Measurements from ENCODE around the gene ZNF491.
"Not testable (repeated sequence)": the region's sequence is repeated elsewhere in the genome, so short reads cannot be mapped to it uniquely, and the experiment has no call there.

Gene ZNF491

GRCh38 chr19:11807099-11807380 lies 8.7 kb downstream of the ZNF491 start:
- DNase-seq: no peak

DNA sequence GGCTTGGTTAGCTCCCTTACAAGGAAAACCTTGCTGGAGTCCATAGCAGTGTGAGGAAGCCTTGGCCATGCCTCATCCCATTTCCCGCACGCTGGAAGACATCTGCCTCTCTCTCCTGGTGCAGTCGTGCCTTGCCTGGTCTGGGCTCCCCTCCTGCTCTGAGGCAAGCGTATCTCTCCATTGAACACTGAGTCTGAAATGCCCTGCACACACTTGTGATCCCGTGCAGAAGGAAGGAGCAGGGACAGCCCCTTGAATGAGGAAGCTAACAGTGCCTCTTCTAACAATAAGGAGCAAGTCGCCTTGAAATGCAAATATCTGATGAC lies 15.3 kb downstream of the ZNF491 start:
- DNase-seq: peak in 1 of 2 experiments; percentile 84

DNA sequence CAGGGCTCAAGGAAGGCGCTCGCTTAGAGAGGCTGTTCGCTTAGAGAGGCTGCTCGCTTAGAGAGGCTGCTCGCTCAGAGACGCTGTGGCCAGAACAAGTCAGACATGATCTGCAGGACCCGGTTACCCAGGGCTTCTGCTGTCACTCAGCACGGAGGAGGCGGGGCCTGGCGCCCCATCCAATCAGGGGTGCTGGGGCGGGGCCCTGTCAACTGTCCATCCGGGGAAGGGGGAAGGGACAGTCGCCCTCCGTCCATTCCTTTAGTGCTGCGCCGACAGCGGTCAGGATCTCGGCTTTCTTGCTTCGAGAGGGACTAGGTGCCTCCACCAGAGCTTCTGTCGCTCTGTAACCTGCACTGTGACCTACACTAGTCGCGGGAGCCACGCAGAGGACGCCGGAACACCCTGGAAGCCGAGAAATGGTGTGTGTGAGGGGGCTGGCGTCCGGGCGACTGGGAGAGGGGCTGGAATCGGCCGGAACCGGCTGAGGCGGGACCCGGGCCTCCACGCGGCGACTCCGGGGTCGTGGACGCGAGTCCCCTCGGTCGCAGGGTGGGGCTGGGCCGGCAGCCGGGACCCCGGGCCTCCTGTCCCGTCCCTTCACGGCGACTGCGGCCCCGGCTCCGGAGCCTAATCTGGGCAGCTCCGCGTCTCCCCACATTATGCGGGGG lies 15.8 kb downstream of the ZNF491 start, which contains the start of gene ZNF440:
Gene ZNF440, plus strand, starts transcription at position 245 of the 671 bp plus-strand sequence. Its CDS starts 175 bp downstream, at position 420.
- DNase-seq: peak; percentile 87 to 90

DNA sequence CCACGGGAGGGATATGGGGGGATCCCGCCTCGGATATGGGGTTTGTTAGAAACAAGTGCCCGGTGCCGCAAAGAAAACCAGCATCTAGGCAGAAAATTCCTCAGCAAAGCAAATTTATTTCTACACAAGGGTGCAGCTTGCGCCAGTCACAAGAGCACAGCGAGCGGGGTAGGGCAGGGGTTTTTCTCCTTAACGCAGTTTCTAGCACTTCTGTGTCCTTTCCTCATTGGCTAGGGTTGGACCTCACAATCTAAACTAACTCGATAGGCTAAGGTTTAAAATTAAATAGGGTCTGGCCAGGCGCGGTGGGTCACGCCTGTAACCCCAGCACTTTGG lies 16.3 kb downstream of the ZNF491 start:
- peak in 1 of 2 experiments; percentile 8 for DNase-seq

DNA sequence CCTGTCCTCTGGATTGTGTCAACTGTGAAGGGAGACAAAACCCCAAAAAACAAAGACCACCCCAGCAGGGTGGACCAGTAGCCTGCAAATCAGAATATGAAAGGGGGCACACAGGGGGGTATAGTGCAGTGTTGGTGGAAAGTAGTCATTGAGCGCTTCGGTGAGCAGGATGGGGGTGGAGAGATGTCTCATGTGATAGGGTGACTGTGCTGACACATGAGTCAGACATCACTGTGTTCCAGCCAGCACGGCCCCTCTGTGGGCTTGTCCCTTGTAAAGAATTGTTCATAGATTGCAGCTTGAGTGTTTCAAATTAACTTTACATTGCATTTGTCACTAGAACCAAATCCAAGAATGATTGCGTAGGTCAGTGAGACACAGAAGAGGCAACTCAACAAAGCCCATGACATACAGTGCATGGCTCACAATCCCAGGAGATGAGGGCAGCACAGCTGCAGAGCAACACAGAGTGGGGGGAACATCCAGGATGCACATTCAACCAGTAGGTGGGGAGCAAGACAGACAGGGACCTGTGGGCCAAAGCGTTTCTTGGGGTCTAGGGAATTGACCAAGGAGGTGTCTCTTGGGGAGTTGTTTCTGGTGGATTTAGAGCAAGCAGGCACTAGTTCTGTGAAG lies 23.3 kb downstream of the ZNF491 start:
- DNase-seq: no peak

DNA sequence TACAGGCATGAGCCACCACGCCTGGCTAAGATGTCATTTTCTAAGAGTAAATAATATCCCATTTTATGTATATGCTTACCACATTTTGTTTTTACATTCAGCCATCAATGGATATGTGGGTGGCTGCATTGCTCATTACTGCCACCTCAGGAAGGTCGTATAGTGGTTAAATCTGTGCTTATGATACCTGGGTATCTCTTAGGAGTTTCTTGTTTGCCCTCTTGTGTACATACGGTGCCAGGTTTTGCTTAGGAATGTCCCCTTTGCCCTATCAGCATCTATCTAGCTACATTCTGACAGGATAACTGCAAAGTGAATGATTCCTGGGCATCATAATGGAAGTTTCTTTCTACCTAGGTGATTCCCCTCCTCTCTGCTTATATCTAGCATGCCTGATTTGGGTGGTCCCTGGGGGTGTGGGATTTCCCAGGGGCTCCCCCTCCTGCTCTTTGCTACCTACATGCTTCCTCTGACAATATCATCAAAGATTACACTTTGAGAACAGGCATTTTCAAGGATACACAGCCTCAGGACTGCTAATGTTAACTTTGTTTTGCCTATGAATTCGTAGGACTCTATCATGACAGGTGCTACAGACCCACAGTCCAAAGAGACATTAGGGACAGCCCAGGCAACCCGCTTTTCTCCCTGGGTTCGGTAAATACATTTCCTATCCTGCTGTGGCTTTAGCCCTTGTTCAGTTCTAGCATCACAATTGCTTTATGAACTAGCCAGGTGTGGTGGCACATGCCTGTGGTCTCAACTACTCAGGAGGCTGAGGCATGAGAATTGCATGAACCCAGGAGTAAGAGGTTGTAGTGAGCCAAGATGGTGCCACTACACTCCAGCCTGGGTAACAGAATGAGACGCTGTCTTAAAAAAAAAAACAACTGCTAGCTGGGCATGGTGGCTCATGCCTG lies 30.9 kb downstream of the ZNF491 start:
- not testable (repeated sequence) for DNase-seq

DNA sequence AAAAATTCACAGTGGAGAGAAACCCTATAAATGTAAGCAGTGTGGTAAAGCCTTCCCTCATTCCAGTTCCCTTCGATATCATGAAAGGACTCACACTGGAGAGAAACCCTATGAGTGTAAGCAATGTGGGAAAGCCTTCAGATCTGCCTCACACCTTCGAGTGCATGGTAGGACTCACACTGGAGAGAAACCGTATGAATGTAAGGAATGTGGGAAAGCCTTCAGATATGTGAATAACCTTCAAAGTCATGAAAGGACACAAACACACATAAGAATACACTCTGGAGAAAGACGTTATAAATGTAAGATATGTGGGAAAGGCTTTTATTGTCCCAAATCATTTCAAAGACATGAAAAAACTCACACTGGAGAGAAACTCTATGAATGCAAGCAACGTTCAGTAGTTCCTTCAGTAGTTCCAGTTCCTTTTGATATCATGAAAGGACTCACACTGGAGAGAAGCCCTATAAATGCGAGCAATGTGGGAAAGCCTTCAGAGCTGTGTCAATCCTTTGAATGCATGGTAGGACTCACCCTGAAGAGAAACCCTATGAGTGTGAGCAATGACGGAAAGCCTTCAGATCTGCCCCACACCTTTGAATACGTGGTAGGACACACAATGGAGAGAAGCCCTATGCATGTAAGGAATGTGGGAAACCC lies 34.1 kb downstream of the ZNF491 start:
- DNase-seq: no peak

DNA sequence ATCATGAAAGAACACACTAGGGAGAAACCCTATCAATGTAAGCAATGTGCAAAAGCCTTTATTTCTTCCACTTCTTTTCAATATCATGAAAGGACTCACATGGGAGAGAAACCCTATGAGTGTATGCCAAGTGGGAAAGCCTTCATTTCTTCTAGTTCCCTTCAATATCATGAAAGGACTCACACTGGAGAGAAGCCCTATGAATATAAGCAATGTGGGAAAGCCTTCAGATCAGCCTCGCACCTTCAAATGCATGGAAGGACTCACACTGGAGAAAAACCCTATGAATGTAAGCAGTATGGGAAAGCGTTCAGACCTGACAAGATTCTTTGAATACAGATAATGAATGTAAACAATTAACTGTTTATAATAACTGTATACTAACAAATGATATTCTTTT lies 35.2 kb downstream of the ZNF491 start:
- DNase-seq: no peak

DNA sequence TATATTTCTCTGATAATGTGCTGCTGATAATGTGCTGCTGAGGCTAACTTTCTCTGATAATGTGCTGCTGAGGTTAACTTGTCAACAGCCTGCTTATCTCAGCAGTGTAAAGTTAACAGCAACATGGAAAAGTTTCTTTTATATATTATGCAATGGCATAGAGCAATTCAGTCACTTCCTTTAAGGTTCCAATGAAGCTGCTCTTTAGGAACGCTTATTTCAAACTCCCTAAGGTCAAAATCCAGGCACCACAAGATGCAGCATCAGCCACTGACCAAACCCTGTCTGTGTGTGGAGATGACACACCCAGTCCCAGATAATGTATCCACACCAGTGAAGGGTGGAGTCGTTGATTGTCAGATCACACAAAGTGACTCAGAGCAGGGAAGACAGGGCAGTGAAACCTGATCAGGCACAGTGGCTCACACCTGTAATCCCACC lies 37.3 kb downstream of the ZNF491 start:
- DNase-seq: not testable (repeated sequence)

DNA sequence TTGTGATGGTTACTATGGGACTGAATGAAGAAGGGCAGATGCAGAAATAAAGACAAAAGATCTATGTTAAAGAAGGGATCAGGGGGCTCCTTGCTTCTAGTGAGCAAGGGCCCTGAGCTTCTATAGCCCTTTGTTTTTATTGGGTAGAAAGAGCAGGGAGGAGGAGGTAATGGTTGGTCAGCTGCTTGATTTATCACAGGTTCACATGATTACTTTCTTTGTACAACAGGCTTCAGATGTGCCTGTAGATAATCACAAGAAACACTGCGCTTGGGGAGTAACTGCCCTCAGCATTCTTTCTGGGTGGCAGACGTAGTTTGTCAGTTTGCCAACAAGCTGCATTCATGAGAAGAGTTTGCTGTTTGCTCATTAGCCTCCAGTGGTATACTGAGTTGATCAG lies 45.4 kb downstream of the ZNF491 start:
- no peak for DNase-seq

DNA sequence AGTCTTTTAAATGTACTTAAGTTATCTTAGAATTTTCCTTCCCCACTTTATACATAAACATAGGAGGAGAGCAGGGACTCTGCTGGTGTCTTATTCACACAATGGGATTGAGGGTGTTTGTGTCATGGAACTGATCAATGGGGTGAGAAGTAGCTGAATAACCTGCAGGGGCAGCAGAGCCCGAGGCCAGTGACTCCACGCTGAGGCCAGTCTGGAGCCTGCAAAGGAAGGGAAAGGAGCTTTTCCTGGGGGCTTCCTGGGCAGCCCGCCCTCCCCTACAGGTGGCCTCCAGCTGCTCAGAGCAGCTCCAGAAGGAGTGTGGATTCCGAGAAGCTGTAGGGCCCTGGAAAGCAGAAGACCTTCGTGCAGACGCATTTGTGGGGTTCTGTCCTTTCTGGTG lies 49.3 kb downstream of the ZNF491 start:
- DNase-seq: not testable (repeated sequence)

- no peak for DNase-seq
Measured at GRCh38 chr19:11848200-11848593, 49.9 kb downstream of the ZNF491 start.

GRCh38 chr19:11848594-11849469 lies 50.5 kb downstream of the ZNF491 start, which contains the start of gene ZNF439:
ZNF439 (plus strand) TSS chr19:11848726; CDS start chr19:11848868, 142 bp downstream.
- peak; percentile 87 to 94 for DNase-seq

GRCh38 chr19:11850289-11850688 lies 52.0 kb downstream of the ZNF491 start:
- DNase-seq: not testable (repeated sequence)

DNA sequence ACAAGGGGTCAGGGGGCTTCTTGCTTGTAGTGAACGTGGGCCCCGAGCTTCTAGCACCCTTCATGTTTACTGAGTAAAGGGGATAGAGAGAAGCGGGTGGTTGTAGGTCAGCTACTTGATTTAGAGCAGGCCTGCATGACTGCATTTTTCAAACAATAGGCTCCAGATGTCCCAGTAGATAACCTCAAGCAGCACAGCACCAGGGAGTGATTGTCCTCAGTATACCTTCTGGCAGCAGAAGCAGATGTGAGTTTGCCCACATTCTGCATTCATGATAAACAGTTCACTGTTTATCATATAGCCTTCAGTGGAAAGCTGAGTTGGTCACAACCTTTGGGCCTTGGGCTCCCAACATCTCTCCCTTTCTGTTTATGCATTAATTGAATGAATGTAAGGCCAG lies 55.0 kb downstream of the ZNF491 start:
- no peak for DNase-seq

- DNase-seq: no peak
Measured at GRCh38 chr19:11856596-11857250, 58.4 kb downstream of the ZNF491 start.
